AG04449 (cell line): ENCODE results near the gene ZNF142.
"Not testable (repeated sequence)": the region's sequence is repeated elsewhere in the genome, so short reads cannot be mapped to it uniquely, and the experiment has no call there.

ENCODE experiments used
- CTCF ChIA-PET: fragments of 350-600 bp; formaldehyde crosslinking; extraction: SDS; loops from one replicate; lab custom pipeline; 2021; ENCODE audit warnings: antibody characterized with exemption; lab: Yijun Ruan, JAX
- POLR2A ChIA-PET: fragments of 400-600, 350-600 bp; formaldehyde crosslinking; extraction: SDS; loops from one replicate; lab custom pipeline; 2020; ENCODE audit warnings: antibody characterized with exemption, inconsistent platforms; lab: Yijun Ruan, JAX
- DNase-seq: peaks from one replicate; pipeline ENCODE4 v3.0.0-alpha.2; 2010; ENCODE audit warnings: low read depth, low spot score
- H3K4me3 ChIP-seq: 2 replicates; pipeline ENCODE4 v1.5.1; 2011; ENCODE audit warnings: low read depth, mild to moderate bottlenecking, control low read depth, low read length
- CTCF ChIP-seq: IDR thresholded peaks from one replicate; pipeline ENCODE4 v1.5.1; 2011; ENCODE audit warnings: mild to moderate bottlenecking, moderate library complexity, low read length, control low read depth, inconsistent platforms; ENCODE audit not compliant: insufficient read depth; ENCODE audit errors: missing control alignments

ZNF142 gene

GRCh38 chr2:218694405-218695145, 35.2 kb upstream of the ZNF142 start:
- TF ChIP-seq CTCF = no peak
- POLR2A ChIA-PET = no interaction called here
- no peak overlapping the region for H3K4me3 ChIP-seq
- CTCF ChIA-PET = interaction anchor here (1.2 kb wide), 1 partner anchor 16 kb away, joined by 4 read pairs; no protein-coding TSS in a partner anchor
- no peak for DNase-seq

GRCh38 chr2:218691234-218691633, 31.8 kb upstream of the ZNF142 start:
- ChIA-PET CTCF (interaction anchor here (0.7 to 1.4 kb wide), 3 partner anchors 11 to 157 kb away, joined by 3 to 15 read pairs (median 8); no protein-coding TSS in a partner anchor), POLR2A (interaction anchor here (1.2 kb wide), 1 partner anchor 32 kb away, joined by 3 read pairs; the partner anchor contains the start of genes BCS1L and ZNF142)
- DNase-seq = no peak
- no peak overlapping the region for H3K4me3 ChIP-seq
- no peak for TF ChIP-seq CTCF

GRCh38 chr2:218687400-218688060, 28.1 kb upstream of the ZNF142 start:
- TF ChIP-seq CTCF = peak; percentile 81
- ChIA-PET POLR2A (interaction anchor here (0.8 to 0.9 kb wide), 3 partner anchors 12 to 21 kb away, joined by 3 to 4 read pairs (median 3); partner anchors contain the start of genes RNF25 and STK36), CTCF (interaction anchor here (0.6 to 4.6 kb wide), 37 partner anchors 11 to 415 kb away, joined by 3 to 105 read pairs (median 4); partner anchors contain the start of genes BCS1L, PLCD4, RNF25 and STK36)
- DNase-seq = peak; percentile 46
- not testable (repeated sequence) for H3K4me3 ChIP-seq

GRCh38 chr2:218680061-218680460, 20.6 kb upstream of the ZNF142 start:
- ChIA-PET CTCF (interaction anchor here (1.1 kb wide), 2 partner anchors 30 to 172 kb away, joined by 3 read pairs; no protein-coding TSS in a partner anchor), POLR2A (no interaction called here)
- TF ChIP-seq CTCF = no peak
- DNase-seq = no peak
- H3K4me3 ChIP-seq = no peak overlapping the region

GRCh38 chr2:218679119-218679518, 19.7 kb upstream of the ZNF142 start:
- DNase-seq = no peak
- CTCF ChIA-PET = interaction anchor here (0.6 to 9.3 kb wide), 2 partner anchors 9 to 20 kb away, joined by 3 to 105 read pairs; no protein-coding TSS in a partner anchor
- POLR2A ChIA-PET = no interaction called here
- H3K4me3 ChIP-seq = no peak overlapping the region
- TF ChIP-seq CTCF = no peak
